ENCODE measurements around the gene AFAP1L1.

The AFAP1L1 gene

GRCh38 chr5:149288436-149288835 lies 16.8 kb downstream of the AFAP1L1 start:
- DNase-seq, result no peak

DNA sequence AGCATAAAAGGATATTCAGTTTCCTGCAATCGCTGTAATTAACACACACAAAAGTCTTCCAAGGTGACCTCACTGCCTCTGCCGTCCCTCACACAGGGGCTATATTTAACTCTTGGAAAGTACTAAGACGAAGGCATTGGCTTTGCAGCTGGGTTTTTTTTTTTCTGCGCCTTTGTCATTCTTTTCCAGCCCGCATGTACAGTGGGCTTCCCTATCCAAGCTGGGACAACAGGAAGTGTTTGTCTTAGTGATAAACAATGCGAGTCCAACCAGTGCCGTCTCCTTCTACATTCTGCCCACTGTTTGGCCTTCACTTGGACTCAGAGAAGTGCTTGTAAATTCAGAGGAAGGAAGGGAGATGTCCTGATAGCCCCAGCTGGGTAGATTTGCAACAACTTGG lies 17.6 kb downstream of the AFAP1L1 start:
- DNase-seq, result no peak

DNA sequence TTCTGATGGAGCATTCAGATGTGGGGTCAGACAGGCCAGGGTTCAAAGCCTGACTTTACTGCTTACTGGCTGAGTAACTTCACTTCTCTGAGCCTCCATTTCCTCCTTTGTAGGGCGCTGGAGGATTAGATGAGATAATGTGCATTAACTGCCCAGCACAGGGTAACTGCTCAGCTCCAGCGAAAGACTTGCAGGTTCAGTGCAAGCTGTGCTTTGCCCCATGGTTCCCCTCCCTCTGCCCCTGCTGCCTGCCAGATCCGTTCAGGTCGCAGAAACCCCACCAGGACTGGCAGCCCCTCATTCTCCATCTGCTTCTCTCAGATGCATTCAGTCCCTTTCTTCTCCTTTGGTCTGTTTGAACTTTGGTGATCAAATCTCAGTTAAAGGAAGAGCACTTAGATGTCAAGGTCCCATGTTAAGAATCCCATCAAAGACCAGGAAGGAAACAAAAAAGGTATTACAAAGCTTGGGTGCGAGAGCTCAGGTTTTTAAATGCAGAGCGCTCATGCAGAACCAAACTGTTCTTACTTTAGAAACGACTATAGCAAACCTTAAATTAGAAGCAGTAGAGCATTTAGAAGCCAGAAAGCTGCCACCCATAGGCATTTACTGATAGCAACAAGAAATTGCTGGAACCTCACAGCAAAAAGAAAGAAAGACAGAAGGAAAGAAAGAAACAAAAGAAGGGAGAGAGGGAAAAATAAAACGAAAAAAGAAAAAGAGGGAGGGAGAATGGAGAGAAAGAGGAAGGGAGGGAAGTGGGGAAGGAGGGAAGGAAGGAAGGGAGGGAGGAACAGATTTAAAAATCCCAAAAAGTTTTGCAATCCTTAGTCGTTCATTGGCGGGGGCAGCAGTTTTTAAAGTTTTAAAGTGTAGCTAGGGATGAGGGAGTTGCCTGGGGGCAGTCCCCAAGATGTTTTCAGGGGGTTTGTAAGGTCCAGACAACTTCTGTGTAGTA lies 23.5 kb downstream of the AFAP1L1 start:
- DNase-seq, result no peak

DNA sequence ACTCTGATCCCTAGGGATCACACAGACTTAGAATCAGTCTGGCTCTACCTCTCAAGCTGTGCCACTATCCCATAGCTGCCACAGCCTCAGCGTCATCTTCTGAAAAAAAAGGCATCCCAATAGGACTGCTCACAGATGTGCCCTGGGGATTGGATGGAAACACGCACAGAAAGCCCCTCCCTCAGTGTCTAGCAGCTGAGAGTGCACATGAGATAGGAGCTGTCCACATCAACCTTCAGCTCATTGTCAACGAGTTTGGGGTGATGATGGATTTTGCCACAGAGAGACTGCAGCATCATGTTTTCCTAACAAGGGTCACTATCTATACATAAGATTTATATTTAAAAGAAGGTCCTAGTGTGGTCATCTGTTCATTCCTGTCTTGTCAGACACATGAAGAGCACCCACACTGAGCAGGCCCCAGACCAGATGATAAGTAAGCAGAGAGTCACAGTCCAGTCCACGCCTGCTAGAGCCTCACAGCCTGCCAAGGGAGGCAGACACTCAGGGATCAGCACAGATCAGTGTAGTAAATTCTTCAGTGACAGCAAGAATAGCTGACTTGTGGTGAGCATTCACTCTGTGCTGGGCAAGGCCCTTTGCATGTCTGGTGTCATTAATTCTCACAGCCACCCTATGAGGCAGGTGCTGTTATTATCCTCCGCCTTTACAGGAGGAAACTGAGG lies 25.8 kb downstream of the AFAP1L1 start:
- no peak for DNase-seq

DNA sequence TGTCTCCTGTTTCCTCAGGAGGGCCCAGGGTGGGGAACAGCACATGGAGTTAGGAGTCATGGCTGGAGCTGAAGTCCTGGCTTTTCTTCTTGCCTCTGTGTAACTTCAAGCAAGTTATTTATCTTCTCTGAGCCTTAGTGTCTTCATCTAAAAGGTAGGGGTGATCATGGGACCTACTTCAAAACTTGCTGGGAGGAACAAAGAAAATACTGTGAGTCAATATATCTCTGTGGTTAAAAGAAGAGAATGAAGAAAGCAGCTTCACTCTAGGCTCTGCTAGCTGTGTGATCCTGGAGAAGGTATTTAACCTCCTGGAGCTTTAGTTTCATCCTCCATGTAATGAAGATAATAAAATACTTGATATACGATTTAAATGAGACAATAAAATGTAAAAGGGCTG lies 26.5 kb downstream of the AFAP1L1 start:
- DNase-seq, result no peak

DNA sequence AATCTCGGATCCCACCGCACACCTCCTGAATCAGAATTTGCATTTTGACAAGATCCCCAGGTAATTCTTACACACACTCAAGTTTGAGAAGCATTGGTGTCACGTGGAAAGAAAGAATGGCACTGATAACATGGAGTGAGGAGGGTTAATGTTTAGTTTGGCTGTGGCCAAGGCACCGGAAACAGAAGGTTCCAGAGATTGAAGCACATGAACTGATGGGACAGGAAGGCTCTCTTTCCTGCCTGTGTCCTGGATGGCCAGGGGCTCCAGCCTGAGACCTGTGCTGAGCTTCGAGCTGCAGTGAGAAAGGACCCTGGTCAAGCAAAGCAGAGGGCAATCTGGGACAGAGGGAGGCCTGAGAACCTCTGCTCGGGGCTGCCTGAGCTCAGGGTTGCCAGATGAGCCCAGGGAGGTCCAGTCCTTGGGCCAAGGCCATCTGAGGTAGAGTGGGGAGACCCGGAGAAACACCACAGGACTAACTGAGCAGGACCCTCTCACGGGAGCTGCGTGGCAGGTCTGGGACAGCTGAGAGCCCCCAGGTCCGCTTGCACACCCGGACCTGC lies 27.3 kb downstream of the AFAP1L1 start:
- no peak for DNase-seq

- no peak for DNase-seq
These were observed 27.9 kb downstream of the AFAP1L1 start for GRCh38 chr5:149299451-149300054.

- DNase-seq, result no peak
These were observed 28.8 kb downstream of the AFAP1L1 start for GRCh38 chr5:149300441-149300840.

- DNase-seq, result no peak
These were observed 29.5 kb downstream of the AFAP1L1 start for GRCh38 chr5:149301049-149301743.

GRCh38 chr5:149301744-149302380 lies 30.2 kb downstream of the AFAP1L1 start:
- no peak for DNase-seq

- no peak for DNase-seq
These were observed 31.0 kb downstream of the AFAP1L1 start for GRCh38 chr5:149302641-149303040.

DNA sequence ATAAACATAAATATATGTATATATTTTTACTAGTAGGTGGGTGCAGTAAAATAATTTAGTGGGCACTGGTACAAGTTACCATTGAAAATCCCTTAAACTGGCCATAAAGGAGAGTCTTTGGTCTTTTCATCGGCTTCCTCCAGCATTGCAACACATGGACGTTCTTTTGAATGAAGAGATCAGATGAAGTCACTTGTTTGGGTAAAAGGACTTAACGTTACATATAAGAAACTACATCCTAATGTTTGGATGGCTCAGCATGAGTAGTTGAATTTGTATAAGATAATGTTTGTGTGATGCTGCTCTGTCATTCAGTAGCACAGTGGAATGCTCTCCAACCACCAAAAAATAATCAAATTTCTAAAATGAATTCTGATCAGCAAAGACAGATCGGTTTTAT lies 31.6 kb downstream of the AFAP1L1 start:
- no peak for DNase-seq

GRCh38 chr5:149304195-149305078 lies 32.8 kb downstream of the AFAP1L1 start:
- no peak for DNase-seq

GRCh38 chr5:149309354-149309753 lies 37.7 kb downstream of the AFAP1L1 start:
- no peak for DNase-seq

DNA sequence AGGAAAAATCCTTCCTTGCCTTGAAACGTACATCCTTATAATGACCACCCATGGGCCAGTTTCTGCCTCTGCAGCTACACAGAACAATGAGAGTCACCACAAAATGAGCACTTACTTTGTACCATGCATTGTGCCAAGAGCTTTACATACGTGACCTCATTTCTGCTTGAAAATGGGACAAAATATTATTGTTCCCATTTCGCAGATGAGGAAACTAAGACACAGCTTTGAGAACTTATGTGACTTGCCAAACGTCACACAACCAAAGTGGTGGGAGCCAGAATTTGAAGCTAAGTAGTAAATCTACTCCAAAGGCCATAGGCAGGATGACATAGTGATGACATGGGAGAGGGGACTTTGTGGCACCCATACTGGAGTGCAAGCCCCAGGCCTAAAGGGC lies 38.8 kb downstream of the AFAP1L1 start:
- no peak for DNase-seq

GRCh38 chr5:149310947-149311658 lies 39.4 kb downstream of the AFAP1L1 start:
- DNase-seq, result no peak

GRCh38 chr5:149313151-149313841 lies 41.6 kb downstream of the AFAP1L1 start:
- DNase-seq, result no peak

- no peak for DNase-seq
These were observed 43.0 kb downstream of the AFAP1L1 start for GRCh38 chr5:149314571-149315111.

DNA sequence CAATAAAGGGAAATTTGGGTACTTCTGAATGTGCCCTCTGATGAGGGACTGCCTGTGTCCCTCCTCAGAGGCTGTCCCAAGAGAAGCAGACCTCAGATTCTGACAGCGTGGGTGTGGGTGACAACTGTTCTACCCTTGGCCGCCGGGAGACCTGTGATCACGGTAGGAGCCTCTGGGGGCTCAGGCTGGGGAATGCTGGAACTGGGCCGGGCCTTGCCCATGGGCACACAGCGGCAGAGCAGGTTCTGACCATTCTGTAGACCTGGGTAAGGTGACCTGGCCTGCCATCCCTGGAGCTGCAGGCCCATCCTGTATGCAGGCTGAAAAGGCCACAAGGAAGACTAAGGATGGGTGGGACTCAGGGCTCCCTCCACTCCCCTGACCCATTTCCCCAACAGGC lies 44.1 kb downstream of the AFAP1L1 start:
- DNase-seq, result no peak

Data from NCI-H1694 treated with DMSO at 0.1 percent for 48 hours (cell line).